H1 (cell line): ENCODE measurements around the gene FBXL15. TPM values are rescaled to one million over a fixed set of nuclear protein-coding genes. Genes with fewer than 3 reads are reported as not detected.

Experiments used
- CTCF ChIA-PET: fragments of 300-600 bp; sonication (Branson Sonifier 250); formaldehyde crosslinking; loops from one replicate; lab custom pipeline; 2021; ENCODE audit not compliant: partially characterized antibody; lab: Charles Lee
- POLR2A ChIA-PET: fragments of 300-600 bp; sonication (Branson Sonifier 250); formaldehyde crosslinking; loops from one replicate; lab custom pipeline; 2021; ENCODE audit warnings: inconsistent platforms; ENCODE audit not compliant: partially characterized antibody; lab: Charles Lee
- DNase-seq, 2 experiments: peaks; one replicate each; pipeline versions ENCODE4 v3.0.0 to v3.0.0-alpha.2; 2010 to 2022; ENCODE audit warnings: low spot score in 2 of 2, low read depth in 1 of 2, mixed read lengths in 1 of 2
- FAIRE-seq: peaks from 2 replicates; lab custom pipeline; 2011; peaks lifted over from hg19 to GRCh38; lab: Jason Lieb, UNC
- H2AFZ ChIP-seq: 2 replicates; pipeline ENCODE4 v1.8.1; 2012; ENCODE audit warnings: low read length, inconsistent platforms
- H2AK5ac ChIP-seq: 2 replicates; pipeline ENCODE4 v1.6.1; 2013; ENCODE audit warnings: low read depth, low read length
- H2BK120ac ChIP-seq: replicated peaks from 2 replicates; pipeline ENCODE3; 2013; ENCODE audit warnings: low read depth, low read length, inconsistent platforms
- H2BK12ac ChIP-seq: 2 replicates; pipeline ENCODE4 v1.6.1; 2013; ENCODE audit warnings: low read depth, low read length
- H2BK15ac ChIP-seq: 2 replicates; pipeline ENCODE4 v1.6.1; 2013; ENCODE audit warnings: low read length
- H2BK20ac ChIP-seq: 2 replicates; pipeline ENCODE4 v1.6.1; 2013; ENCODE audit warnings: low read length
- H2BK5ac ChIP-seq: 2 replicates; pipeline ENCODE4 v1.6.1; 2013; ENCODE audit warnings: low read depth, low read length
- H3K14ac ChIP-seq: 2 replicates; pipeline ENCODE4 v1.6.1; 2013; ENCODE audit warnings: inconsistent platforms; ENCODE audit not compliant: insufficient read length
- H3K18ac ChIP-seq: 2 replicates; pipeline ENCODE4 v1.6.1; 2013; ENCODE audit warnings: low read length; ENCODE audit errors: extremely low read depth
- H3K23ac ChIP-seq: 2 replicates; pipeline ENCODE4 v1.6.1; 2013; ENCODE audit warnings: inconsistent platforms; ENCODE audit not compliant: insufficient read length
- H3K23me2 ChIP-seq: 2 replicates; pipeline ENCODE4 v1.6.1; 2013; ENCODE audit warnings: low read depth, low read length
- H3K27ac ChIP-seq: 2 replicates; pipeline ENCODE4 v1.6.1; 2011; ENCODE audit warnings: low read depth, low read length, inconsistent platforms
- H3K27me3 ChIP-seq, 4 experiments: replicated peaks in 1 of 4; 1 replicate in 1 of 4; 2 replicates in 3 of 4; pipeline versions ENCODE4 v1.6.1 to v1.8.1; 2011 to 2013; ENCODE audit warnings: low read length in 3 of 4, mild to moderate bottlenecking in 3 of 4, inconsistent platforms in 2 of 4, mixed read lengths in 2 of 4, moderate library complexity in 1 of 4; ENCODE audit not compliant: control insufficient read depth in 3 of 4, insufficient read depth in 3 of 4; ENCODE audit errors: extremely low read depth in 1 of 4
- H3K36me3 ChIP-seq, 4 experiments: 2 replicates each; pipeline versions ENCODE4 v1.6.1 to v1.8.1; 2011 to 2013; ENCODE audit warnings: mild to moderate bottlenecking in 4 of 4, low read length in 3 of 4, moderate library complexity in 2 of 4, control low read depth in 1 of 4, inconsistent platforms in 1 of 4; ENCODE audit not compliant: insufficient read depth in 4 of 4, control insufficient read depth in 2 of 4
- H3K4ac ChIP-seq: replicated peaks from 2 replicates; pipeline ENCODE3; 2013; ENCODE audit warnings: low read length, low read depth, mixed read lengths, inconsistent platforms; ENCODE audit not compliant: insufficient read length
- H3K4me1 ChIP-seq, 4 experiments: replicated peaks in 1 of 4; 1 replicate in 1 of 4; 2 replicates in 3 of 4; pipeline versions ENCODE4 v1.6.1 to v1.8.1; 2011 to 2013; ENCODE audit warnings: low read length in 3 of 4, inconsistent platforms in 2 of 4, mixed read lengths in 1 of 4; ENCODE audit not compliant: insufficient read depth in 4 of 4, control insufficient read depth in 3 of 4
- H3K4me2 ChIP-seq, 2 experiments: 2 replicates each; pipeline versions ENCODE4 v1.6.1 to v1.8.1; 2011 to 2013; ENCODE audit warnings: low read depth in 2 of 2, low read length in 2 of 2, control low read depth in 1 of 2, inconsistent platforms in 1 of 2, mild to moderate bottlenecking in 1 of 2; ENCODE audit not compliant: insufficient read depth in 1 of 2
- H3K4me3 ChIP-seq, 4 experiments: fragments of 200-600, 300-600 bp in 1 of 4; sonication (generic), shearing (Covaris generic), sonication (Bioruptor Twin) in 1 of 4; 2 replicates each; pipeline versions ENCODE4 v1.5.1 to v1.8.1; 2011 to 2016; ENCODE audit warnings: low read length in 4 of 4, low read depth in 3 of 4, control low read depth in 2 of 4, inconsistent platforms in 2 of 4, mild to moderate bottlenecking in 2 of 4, mixed read lengths in 1 of 4, moderate library complexity in 1 of 4; ENCODE audit not compliant: insufficient read depth in 2 of 4; ENCODE audit errors: extremely low read depth in 1 of 4
- H3K56ac ChIP-seq: replicated peaks from 2 replicates; pipeline ENCODE3; 2013; ENCODE audit warnings: low read depth, mild to moderate bottlenecking, mixed read lengths, low read length, inconsistent platforms; ENCODE audit not compliant: insufficient read length
- H3K79me1 ChIP-seq: 2 replicates; pipeline ENCODE4 v1.6.1; 2013; ENCODE audit warnings: low read depth, low read length, control low read depth
- H3K79me2 ChIP-seq, 2 experiments: 2 replicates each; pipeline versions ENCODE4 v1.6.1 to v1.8.1; 2012 to 2013; ENCODE audit warnings: low read length in 2 of 2, mild to moderate bottlenecking in 2 of 2, inconsistent platforms in 1 of 2; ENCODE audit not compliant: insufficient read depth in 2 of 2, control insufficient read depth in 1 of 2
- H3K9ac ChIP-seq, 4 experiments: replicated peaks in 1 of 4; 1 replicate in 1 of 4; 2 replicates in 3 of 4; pipeline versions ENCODE4 v1.6.1 to v1.8.1; 2011 to 2013; ENCODE audit warnings: low read depth in 3 of 4, low read length in 3 of 4, control low read depth in 2 of 4, mild to moderate bottlenecking in 2 of 4, moderate library complexity in 2 of 4, inconsistent platforms in 1 of 4; ENCODE audit errors: extremely low read depth in 1 of 4
- H3K9me3 ChIP-seq, 2 experiments: 2 replicates each; pipeline versions ENCODE4 v1.6.1 to v1.8.1; 2012 to 2013; ENCODE audit warnings: mild to moderate bottlenecking in 2 of 2, moderate library complexity in 2 of 2, control low read depth in 1 of 2, inconsistent platforms in 1 of 2, low read depth in 1 of 2, low read length in 1 of 2, mixed read lengths in 1 of 2; ENCODE audit not compliant: insufficient read depth in 2 of 2
- H4K20me1 ChIP-seq, 2 experiments: replicated peaks in 1 of 2; 2 replicates each; pipeline versions ENCODE3 to v1.8.1; 2011 to 2013; ENCODE audit warnings: inconsistent platforms in 2 of 2, low read length in 2 of 2, mild to moderate bottlenecking in 1 of 2; ENCODE audit not compliant: insufficient read depth in 2 of 2, control insufficient read depth in 1 of 2
- H4K5ac ChIP-seq: 2 replicates; pipeline ENCODE4 v1.6.1; 2013; ENCODE audit warnings: low read length, low read depth, mixed read lengths, inconsistent platforms; ENCODE audit not compliant: insufficient read length
- H4K8ac ChIP-seq: 2 replicates; pipeline ENCODE4 v1.8.0; 2013; ENCODE audit warnings: mild to moderate bottlenecking, moderate library complexity, low read length, inconsistent platforms; ENCODE audit not compliant: insufficient read depth; ENCODE audit errors: extremely low read depth
- H4K91ac ChIP-seq: replicated peaks from 2 replicates; pipeline ENCODE3; 2013; ENCODE audit warnings: low read length, mixed read lengths, inconsistent platforms; ENCODE audit not compliant: insufficient read length
- EZH2 ChIP-seq: fragments of 200-600 bp; sonication (generic); IDR thresholded peaks from 2 replicates; pipeline ENCODE4 v1.7.1; 2012; ENCODE audit warnings: low read depth, mild to moderate bottlenecking, moderate library complexity, low read length, inconsistent platforms; ENCODE audit not compliant: severe bottlenecking
- POLR2A ChIP-seq, 2 experiments: IDR thresholded peaks; 1 replicate in 1 of 2; 2 replicates in 1 of 2; pipeline ENCODE4 v1.6.1; 2011; ENCODE audit warnings: low read depth in 2 of 2, low read length in 2 of 2, mild to moderate bottlenecking in 2 of 2; ENCODE audit errors: control extremely low read depth in 1 of 2
- RBBP5 ChIP-seq: IDR thresholded peaks from 2 replicates; pipeline ENCODE4 v1.7.1; 2012; ENCODE audit warnings: low read depth, mild to moderate bottlenecking, inconsistent platforms, low read length, moderate library complexity, borderline replicate concordance
- WGBS, 2 experiments: shearing (Covaris generic) in 1 of 2; methylation state at CpG; one replicate each; pipeline versions ENCODE4 v1.1.6 to v1.1.7; 2013 to 2015; ENCODE audit warnings: low lambda C conversion rate in 2 of 2, mixed read lengths in 2 of 2, inconsistent platforms in 1 of 2, low coverage in 1 of 2, missing lambda C conversion rate in 1 of 2; ENCODE audit not compliant: insufficient replicate concordance in 2 of 2, insufficient coverage in 1 of 2, insufficient read length in 1 of 2; ENCODE audit errors: extremely low coverage in 1 of 2, missing lambda C conversion rate in 1 of 2; 5-methylcytosine and 5-hydroxymethylcytosine counted together
- polyA plus RNA-seq, 7 experiments: library from polyadenylated mRNA; depleted of rRNA in 3 of 7; stranded (reverse) in 5 of 7; unstranded in 2 of 7; fragments of >200 nt in 5 of 7; fragments of 200-250 nt in 2 of 7; gene quantifications; 1 replicate in 5 of 7; 2 replicates in 1 of 7; 4 replicates in 1 of 7; pipeline versions ENCODE4 v1.2.1 to v1.2.3, GENCODE V29; 2011 to 2013; ENCODE audit warnings: missing spikeins in 2 of 7, mixed read lengths in 2 of 7
- total RNA-seq: library from RNA; stranded (reverse); fragmentation: NEBNext Ultra II Directional; extraction: Animal tissue kit (Norgen Biotek cat#: 25700); gene quantifications from 2 replicates; pipeline ENCODE4 v1.2.1, GENCODE V29; 2021
- TF ChIP-seq, protein P1 (sequence below): IDR thresholded peaks from 2 replicates; pipeline ENCODE4 v1.6.1; 2011; ENCODE audit warnings: low read depth, mild to moderate bottlenecking, low read length; ENCODE audit not compliant: insufficient read depth

Gene FBXL15
- total and polyA plus RNA-seq, 2 of the 8 experiments (the other 6 are each of a cell fraction or from before 2014, with no cell fraction given), result 11.3 to 22.6 TPM

DNA sequence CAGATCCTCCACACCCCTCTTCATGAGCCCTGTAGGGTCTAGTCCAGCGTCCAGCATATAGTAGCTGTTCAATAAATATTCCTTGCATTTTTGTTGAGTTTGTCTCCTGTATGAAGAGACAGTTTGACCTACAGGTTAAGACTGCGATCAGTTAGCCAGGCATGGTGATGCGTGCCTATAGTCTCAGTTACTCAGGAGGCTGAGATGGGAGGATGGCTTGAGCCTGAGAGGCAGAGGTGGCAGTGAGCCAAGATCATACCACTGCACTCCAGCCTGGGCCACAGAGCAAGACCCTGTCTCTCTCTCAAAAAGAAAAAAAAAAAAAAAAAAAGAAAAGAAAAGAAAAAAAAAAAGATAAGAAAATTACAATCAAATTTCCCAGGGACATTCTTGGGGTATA lies 16.9 kb downstream of the FBXL15 start:
- H2BK120ac ChIP-seq, result no peak overlapping the region
- H3K79me2 ChIP-seq, result no peaks in the 10 kb centered on the region
- no peak overlapping the region for H3K18ac ChIP-seq
- no peak overlapping the region for H2BK12ac ChIP-seq
- FAIRE-seq (no peak), DNase-seq (no peak)
- no peak overlapping the region for H3K56ac ChIP-seq
- no peak overlapping the region for H3K23ac ChIP-seq
- no peaks in the 10 kb centered on the region for H3K23me2 ChIP-seq
- no peak overlapping the region for H2AK5ac ChIP-seq
- no peak overlapping the region for H3K4me2 ChIP-seq
- ChIA-PET POLR2A (interaction anchor here (2.9 to 9.0 kb wide), 2 partner anchors 14 to 16 kb away, joined by 23 to 75 read pairs; partner anchors contain the start of genes C10orf95 and FBXL15), CTCF (interaction anchor here (1.1 to 7.5 kb wide), 4 partner anchors 13 to 62 kb away, joined by 3 to 40 read pairs (median 16); partner anchors contain the start of gene C10orf95)
- H2BK15ac ChIP-seq, result no peak overlapping the region
- H3K27me3 ChIP-seq, result peaks cover 13 to 37% (median 34%) of the 10 kb centered on the region in 4 experiments
- no peaks in the 10 kb centered on the region for H3K9me3 ChIP-seq
- H4K20me1 ChIP-seq, result no peaks in the 10 kb centered on the region
- no peak overlapping the region for H2BK5ac ChIP-seq
- no peak overlapping the region for H3K14ac ChIP-seq
- no peak overlapping the region for H3K9ac ChIP-seq
- H4K8ac ChIP-seq, result no peak overlapping the region
- TF ChIP-seq POLR2A (IDR thresholded peaks at IDR 0.05; ENCODE audit: control extremely low read depth in 1 of 2, low read depth in 2 of 2, low read length in 2 of 2) (no peak), RBBP5 (no peak), EZH2 (no peak)
- TF ChIP-seq, protein P1, sequence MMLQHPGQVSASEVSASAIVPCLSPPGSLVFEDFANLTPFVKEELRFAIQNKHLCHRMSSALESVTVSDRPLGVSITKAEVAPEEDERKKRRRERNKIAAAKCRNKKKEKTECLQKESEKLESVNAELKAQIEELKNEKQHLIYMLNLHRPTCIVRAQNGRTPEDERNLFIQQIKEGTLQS, result no peak
- no peak overlapping the region for H3K4me3 ChIP-seq
- WGBS, 2 experiments, result 87% methylated on average over 3 of the region's 3 CpGs; no CpG with 5 or more reads in 1 of the 2 experiments
- H3K4ac ChIP-seq, result no peak overlapping the region
- no peak overlapping the region for H2BK20ac ChIP-seq
- no peaks in the 10 kb centered on the region for H3K79me1 ChIP-seq
- no peak overlapping the region for H2AFZ ChIP-seq
- H4K91ac ChIP-seq, result no peak overlapping the region
- peaks cover 0 to 12% (median 8%) of the 10 kb centered on the region in 4 experiments; a peak in 6 of 7 replicates for H3K4me1 ChIP-seq
- H4K5ac ChIP-seq, result no peak overlapping the region
- no peaks in the 10 kb centered on the region for H3K36me3 ChIP-seq
- H3K27ac ChIP-seq, result no peak overlapping the region
